Keratinocyte (primary cell): ENCODE data around the gene DGKE. TPM values are rescaled to one million over a fixed set of nuclear protein-coding genes. Genes with fewer than 3 reads are reported as not detected.

ENCODE experiments used
- DNase-seq: peaks from one replicate; pipeline ENCODE4 v3.0.0-alpha.2; 2011; ENCODE audit warnings: low read depth, missing footprints, low spot score
- FAIRE-seq: peaks from 2 replicates; lab custom pipeline; 2011; peaks lifted over from hg19 to GRCh38; lab: Jason Lieb, UNC
- H2AFZ ChIP-seq: 2 replicates; pipeline ENCODE4 v1.6.0; 2012; ENCODE audit warnings: low read length, control low read depth, inconsistent platforms; ENCODE audit not compliant: control insufficient read depth
- H3K27ac ChIP-seq: 2 replicates; pipeline ENCODE4 v1.5.1; 2011; ENCODE audit warnings: low read length; ENCODE audit not compliant: control insufficient read depth, insufficient read depth
- H3K27me3 ChIP-seq: 3 replicates; pipeline ENCODE4 v1.6.0; 2011; ENCODE audit warnings: low read length; ENCODE audit not compliant: control insufficient read depth, insufficient read depth; ENCODE audit errors: extremely low read depth
- H3K36me3 ChIP-seq, 2 experiments: 2 replicates in 1 of 2; 3 replicates in 1 of 2; pipeline ENCODE4 v1.5.1; 2011; ENCODE audit warnings: low read length in 2 of 2, mild to moderate bottlenecking in 1 of 2; ENCODE audit not compliant: control insufficient read depth in 2 of 2, insufficient read depth in 2 of 2; ENCODE audit errors: extremely low read depth in 1 of 2
- H3K4me1 ChIP-seq: 3 replicates; pipeline ENCODE4 v1.5.1; 2011; ENCODE audit warnings: low read length; ENCODE audit not compliant: control insufficient read depth, insufficient read depth; ENCODE audit errors: extremely low read depth
- H3K4me2 ChIP-seq: 3 replicates; pipeline ENCODE4 v1.6.0; 2011; ENCODE audit warnings: low read depth, low read length; ENCODE audit not compliant: control insufficient read depth, insufficient read depth; ENCODE audit errors: extremely low read depth
- H3K4me3 ChIP-seq, 3 experiments: fragments of 200-600 bp in 1 of 3; sonication (generic) in 1 of 3; 2 replicates in 2 of 3; 3 replicates in 1 of 3; pipeline ENCODE4 v1.5.1; 2011 to 2016; ENCODE audit warnings: low read length in 3 of 3, mild to moderate bottlenecking in 3 of 3, control low read depth in 2 of 3, inconsistent platforms in 1 of 3, low read depth in 1 of 3, mixed read lengths in 1 of 3, mixed run types in 1 of 3, moderate library complexity in 1 of 3; ENCODE audit not compliant: control insufficient read depth in 2 of 3, insufficient read depth in 2 of 3; ENCODE audit errors: extremely low read depth in 1 of 3
- H3K79me2 ChIP-seq: 2 replicates; pipeline ENCODE4 v1.6.0; 2012; ENCODE audit warnings: low read length; ENCODE audit not compliant: control insufficient read depth, insufficient read depth
- H3K9ac ChIP-seq: 3 replicates; pipeline ENCODE4 v1.6.0; 2011; ENCODE audit warnings: low read length; ENCODE audit not compliant: control insufficient read depth, insufficient read depth; ENCODE audit errors: extremely low read depth
- H3K9me1 ChIP-seq: 3 replicates; pipeline ENCODE4 v1.6.0; 2011; ENCODE audit warnings: low read length; ENCODE audit not compliant: control insufficient read depth, insufficient read depth; ENCODE audit errors: extremely low read depth
- H3K9me3 ChIP-seq: 2 replicates; pipeline ENCODE4 v1.5.1; 2012; ENCODE audit warnings: low read depth, low read length; ENCODE audit not compliant: control insufficient read depth
- H4K20me1 ChIP-seq: 3 replicates; pipeline ENCODE4 v1.6.0; 2011; ENCODE audit warnings: low read length; ENCODE audit not compliant: control insufficient read depth, insufficient read depth; ENCODE audit errors: extremely low read depth
- EZH2 ChIP-seq: IDR thresholded peaks from one replicate; pipeline ENCODE4 v1.6.1; 2012; ENCODE audit warnings: inconsistent platforms, mild to moderate bottlenecking, low read length, moderate library complexity
- dilution Hi-C: fragments of 300-500 bp; cut with MboI; formaldehyde crosslinking; loops from one replicate; pipeline ENCODE4 v1.7.0; 2020; ENCODE audit warnings: low sequenced_read_pairs; ENCODE audit not compliant: extremely low pct_ligation_motif_present
- polyA plus RNA-seq, 5 experiments: library from polyadenylated mRNA; depleted of rRNA in 3 of 5; stranded (reverse) in 3 of 5; stranded (forward) in 1 of 5; unstranded in 1 of 5; fragments of >200 nt; gene quantifications; 1 replicate in 1 of 5; 2 replicates in 3 of 5; 3 replicates in 1 of 5; pipeline versions ENCODE4 v1.2.1 to v1.2.3, GENCODE V29; 2011 to 2012; ENCODE audit warnings: missing spikeins in 2 of 5, low read depth in 1 of 5, low replicate concordance in 1 of 5
- TF ChIP-seq, protein P1 (sequence below), 3 experiments: IDR thresholded peaks in 1 of 3; conservative IDR thresholded peaks in 1 of 3; optimal IDR thresholded peaks in 1 of 3; 2 replicates in 2 of 3; 3 replicates in 1 of 3; pipeline versions ENCODE3 to v1.5.1; 2011; ENCODE audit warnings: low read length in 3 of 3, mild to moderate bottlenecking in 3 of 3, moderate library complexity in 2 of 3, control low read depth in 1 of 3, inconsistent platforms in 1 of 3; ENCODE audit not compliant: insufficient read depth in 2 of 3; ENCODE audit errors: extremely low read depth in 1 of 3

The DGKE gene
- polyA plus RNA-seq, 1 donor (not counting 4 experiments of a cell fraction or from before 2014, with no cell fraction given) = 4.7 TPM

DNA sequence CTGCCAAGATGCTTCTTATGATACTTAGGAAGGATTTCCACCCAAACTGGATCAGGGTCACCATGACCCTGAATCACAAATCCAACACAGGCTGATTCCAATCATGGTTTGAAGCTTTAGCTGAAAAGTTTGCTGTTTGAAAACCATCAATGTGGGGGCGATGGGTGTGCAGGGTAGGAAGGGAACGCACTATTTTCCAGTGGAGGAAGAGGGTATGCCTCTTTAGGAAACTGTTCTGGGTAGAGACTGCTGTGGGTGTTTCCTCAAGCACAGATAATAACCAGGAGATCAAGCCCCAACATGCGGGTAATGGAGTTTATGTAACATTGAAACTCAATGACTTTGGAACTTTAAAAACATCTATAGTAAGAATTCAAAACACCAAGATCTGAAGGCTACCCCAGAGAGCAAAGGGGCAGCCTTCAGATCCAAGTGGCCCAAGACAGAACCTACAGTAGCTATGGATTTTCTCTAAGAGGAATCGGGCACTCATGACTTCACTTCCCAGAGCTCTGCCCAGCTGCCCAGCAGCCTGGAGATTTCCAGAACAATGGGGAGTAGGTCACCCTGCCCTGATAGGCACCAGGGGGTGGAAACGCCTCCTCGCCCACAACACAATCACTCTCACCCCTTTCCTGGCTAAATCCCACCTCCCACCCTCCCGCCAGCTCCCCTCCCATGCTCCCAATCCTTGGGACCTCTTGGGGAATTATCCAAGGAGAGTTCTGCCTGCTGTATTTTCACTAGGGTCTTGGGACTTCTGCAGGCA lies 57.1 kb downstream of the DGKE start:
- no peak for TF ChIP-seq EZH2
- TF ChIP-seq, protein P1, sequence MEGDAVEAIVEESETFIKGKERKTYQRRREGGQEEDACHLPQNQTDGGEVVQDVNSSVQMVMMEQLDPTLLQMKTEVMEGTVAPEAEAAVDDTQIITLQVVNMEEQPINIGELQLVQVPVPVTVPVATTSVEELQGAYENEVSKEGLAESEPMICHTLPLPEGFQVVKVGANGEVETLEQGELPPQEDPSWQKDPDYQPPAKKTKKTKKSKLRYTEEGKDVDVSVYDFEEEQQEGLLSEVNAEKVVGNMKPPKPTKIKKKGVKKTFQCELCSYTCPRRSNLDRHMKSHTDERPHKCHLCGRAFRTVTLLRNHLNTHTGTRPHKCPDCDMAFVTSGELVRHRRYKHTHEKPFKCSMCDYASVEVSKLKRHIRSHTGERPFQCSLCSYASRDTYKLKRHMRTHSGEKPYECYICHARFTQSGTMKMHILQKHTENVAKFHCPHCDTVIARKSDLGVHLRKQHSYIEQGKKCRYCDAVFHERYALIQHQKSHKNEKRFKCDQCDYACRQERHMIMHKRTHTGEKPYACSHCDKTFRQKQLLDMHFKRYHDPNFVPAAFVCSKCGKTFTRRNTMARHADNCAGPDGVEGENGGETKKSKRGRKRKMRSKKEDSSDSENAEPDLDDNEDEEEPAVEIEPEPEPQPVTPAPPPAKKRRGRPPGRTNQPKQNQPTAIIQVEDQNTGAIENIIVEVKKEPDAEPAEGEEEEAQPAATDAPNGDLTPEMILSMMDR (optimal IDR thresholded peaks at IDR 0.05 in 1 of 3, IDR thresholded peaks at IDR 0.05 in 1 of 3, conservative IDR thresholded peaks at IDR 0.05 in 1 of 3; ENCODE audit: extremely low read depth in 1 of 3, insufficient read depth in 2 of 3, low read length in 3 of 3) = no peak
- H3K27me3 ChIP-seq = no peaks in the 10 kb centered on the region
- DNase-seq (no peak), FAIRE-seq (no peak)
- no peaks in the 10 kb centered on the region for H3K9me1 ChIP-seq
- no peaks in the 10 kb centered on the region for H3K79me2 ChIP-seq
- no peak overlapping the region for H3K4me2 ChIP-seq
- H3K27ac ChIP-seq = no peak overlapping the region
- no peak overlapping the region for H3K9ac ChIP-seq
- H3K9me3 ChIP-seq = peaks cover 13% of the 10 kb centered on the region
- H3K36me3 ChIP-seq = peaks cover 52 to 54% of the 10 kb centered on the region in 2 experiments
- H3K4me1 ChIP-seq = no peaks in the 10 kb centered on the region
- dilution Hi-C loops = no loop called here
- no peaks in the 10 kb centered on the region for H4K20me1 ChIP-seq
- no peak overlapping the region for H2AFZ ChIP-seq
- H3K4me3 ChIP-seq = no peak overlapping the region

DNA sequence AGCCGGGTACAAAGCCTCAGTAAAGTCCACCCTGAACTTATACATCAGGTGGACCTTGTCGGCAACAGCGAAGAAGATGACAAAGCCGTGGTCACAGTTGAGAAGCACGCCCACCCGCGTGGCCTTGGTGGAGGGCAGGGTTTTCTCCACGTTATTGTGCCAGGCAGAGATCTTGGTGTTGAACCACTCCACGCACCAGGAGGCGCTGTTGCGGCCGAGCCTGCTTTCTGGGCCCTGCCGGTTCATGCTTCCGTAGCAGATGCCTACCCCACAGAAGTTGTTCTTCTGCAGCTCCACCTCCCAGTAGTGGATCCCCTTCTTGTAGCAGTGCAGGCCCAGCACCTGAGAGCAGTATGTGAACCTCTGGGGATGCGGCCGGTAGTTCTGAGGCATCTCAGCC lies 57.8 kb downstream of the DGKE start:
- dilution Hi-C loops = no loop called here
- TF ChIP-seq, protein P1 (optimal IDR thresholded peaks at IDR 0.05 in 1 of 3, IDR thresholded peaks at IDR 0.05 in 1 of 3, conservative IDR thresholded peaks at IDR 0.05 in 1 of 3; ENCODE audit: extremely low read depth in 1 of 3, insufficient read depth in 2 of 3, low read length in 3 of 3) = peak; percentile 24 to 49 (median 24)
- TF ChIP-seq EZH2 = no peak
- H3K36me3 ChIP-seq = peaks cover 53 to 54% of the 10 kb centered on the region in 2 experiments
- peaks cover 13% of the 10 kb centered on the region for H3K9me3 ChIP-seq
- no peaks in the 10 kb centered on the region for H3K27me3 ChIP-seq
- no peaks in the 10 kb centered on the region for H3K9me1 ChIP-seq
- no peak overlapping the region for H3K27ac ChIP-seq
- H4K20me1 ChIP-seq = no peaks in the 10 kb centered on the region
- no peak overlapping the region for H3K4me3 ChIP-seq
- H2AFZ ChIP-seq = no peak overlapping the region
- no peak overlapping the region for H3K4me2 ChIP-seq
- FAIRE-seq (no peak), DNase-seq (no peak)
- H3K9ac ChIP-seq = no peak overlapping the region
- no peaks in the 10 kb centered on the region for H3K4me1 ChIP-seq
- no peaks in the 10 kb centered on the region for H3K79me2 ChIP-seq
